ENCODE measurements around the gene ITK. TPM values are rescaled to one million over a fixed set of nuclear protein-coding genes. Genes with fewer than 3 reads are reported as not detected.

Gene ITK
- total RNA-seq, 1 donor: not detected

- TF ChIP-seq CTCF (IDR thresholded peaks at IDR 0.05; ENCODE audit: insufficient read depth, low read depth, low read length): peak; percentile 93
- H3K4me3 ChIP-seq (ENCODE audit: low read depth, low read length): no peak overlapping the region
- peak; percentile 74 for DNase-seq (ENCODE audit: low read depth)
Measured at GRCh38 chr5:157148734-157149615, 31.7 kb upstream of the ITK start.

DNA sequence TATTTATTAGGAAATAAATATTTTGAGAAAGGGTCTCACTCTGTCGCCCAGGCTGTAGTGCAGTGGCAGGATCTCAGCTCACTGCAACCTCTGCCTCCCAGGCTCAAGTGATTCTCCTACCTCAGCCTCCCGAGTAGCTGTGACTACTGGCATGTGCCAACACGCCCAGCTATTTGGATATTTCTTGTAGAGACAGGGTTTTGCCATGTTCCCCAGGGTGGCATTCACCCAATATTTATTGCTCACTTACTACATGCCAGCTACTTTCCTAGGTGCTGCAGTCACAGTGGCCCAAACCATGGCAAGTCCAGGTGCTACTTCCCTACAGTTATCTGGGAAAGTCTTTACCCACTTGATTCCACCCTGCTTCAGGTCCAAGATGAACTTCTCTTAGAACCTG lies 29.6 kb upstream of the ITK start:
- DNase-seq (ENCODE audit: low read depth): no peak
- H3K4me3 ChIP-seq (ENCODE audit: low read depth, low read length): no peak overlapping the region
- no peak for TF ChIP-seq CTCF (IDR thresholded peaks at IDR 0.05; ENCODE audit: insufficient read depth, low read depth, low read length)

DNA sequence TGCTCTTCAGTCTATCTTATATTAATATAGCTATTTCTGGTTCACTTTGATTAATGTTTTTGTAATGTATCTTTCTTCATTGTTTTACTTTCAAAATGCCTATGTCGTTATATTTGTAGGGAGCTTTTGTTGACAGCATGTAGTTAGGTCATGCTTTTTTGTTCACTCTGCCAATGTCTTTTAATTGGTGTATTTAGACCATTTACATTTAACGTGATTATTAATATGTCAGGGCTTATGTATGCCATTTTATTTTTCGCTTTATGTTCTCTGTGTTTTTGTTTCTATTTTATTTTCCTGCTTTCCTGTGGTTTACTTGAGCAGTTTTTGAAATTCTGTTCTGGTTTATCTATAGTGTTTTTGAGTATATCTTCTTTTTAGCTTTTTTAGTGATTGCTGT lies 25.3 kb upstream of the ITK start:
- no peak overlapping the region for H3K4me3 ChIP-seq (ENCODE audit: low read depth, low read length)
- no peak for DNase-seq (ENCODE audit: low read depth)
- TF ChIP-seq CTCF (IDR thresholded peaks at IDR 0.05; ENCODE audit: insufficient read depth, low read depth, low read length): no peak

DNA sequence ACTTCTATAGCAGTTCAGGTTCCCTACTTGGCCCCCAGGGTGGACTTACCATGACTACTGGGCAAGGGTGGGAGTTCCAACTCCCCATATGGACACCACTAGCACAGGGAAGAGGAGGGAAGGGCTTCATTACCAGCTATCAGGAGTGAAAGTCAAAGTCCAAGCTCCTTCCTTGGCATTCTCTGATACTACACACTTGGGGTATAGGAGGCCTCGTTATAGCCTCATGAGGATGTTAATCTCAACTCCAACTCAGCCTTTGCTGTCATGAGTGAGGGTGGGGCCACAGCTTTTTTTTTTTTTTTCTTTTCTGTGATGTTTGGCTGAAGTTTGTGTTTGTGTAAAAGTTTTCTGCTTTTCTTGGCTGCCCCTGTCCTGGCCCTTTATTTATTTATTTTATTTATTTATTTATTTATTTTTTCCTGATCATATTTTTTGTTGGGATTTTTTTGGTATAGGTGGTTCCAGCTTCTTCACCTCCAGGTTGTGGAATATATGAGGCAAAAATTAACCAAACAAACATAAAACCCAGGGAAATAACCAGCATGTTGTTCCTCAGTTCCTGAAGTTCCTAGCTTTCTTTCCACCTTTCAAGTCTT lies 23.2 kb upstream of the ITK start:
- no peak for TF ChIP-seq CTCF (IDR thresholded peaks at IDR 0.05; ENCODE audit: insufficient read depth, low read depth, low read length)
- DNase-seq (ENCODE audit: low read depth): no peak
- no peak overlapping the region for H3K4me3 ChIP-seq (ENCODE audit: low read depth, low read length)

GRCh38 chr5:157159209-157159751 lies 21.4 kb upstream of the ITK start:
- no peak for TF ChIP-seq CTCF (IDR thresholded peaks at IDR 0.05; ENCODE audit: insufficient read depth, low read depth, low read length)
- DNase-seq (ENCODE audit: low read depth): no peak
- no peak overlapping the region for H3K4me3 ChIP-seq (ENCODE audit: low read depth, low read length)

- no peak overlapping the region for H3K4me3 ChIP-seq (ENCODE audit: low read depth, low read length)
- DNase-seq (ENCODE audit: low read depth): no peak
- no peak for TF ChIP-seq CTCF (IDR thresholded peaks at IDR 0.05; ENCODE audit: insufficient read depth, low read depth, low read length)
Measured at GRCh38 chr5:157160001-157160400, 20.6 kb upstream of the ITK start.
